Panc1 (cell line): ENCODE measurements around the gene CPNE4.

Experiments
- POLR2AphosphoS5 ChIP-seq: IDR thresholded peaks from 2 replicates; pipeline ENCODE4 v1.6.1; 2012; ENCODE audit warnings: mild to moderate bottlenecking, low read depth, low read length, moderate library complexity
- TF ChIP-seq, protein P1 (sequence below): fragments of 450-650 bp; IDR thresholded peaks from 2 replicates; pipeline ENCODE4 v1.5.1; 2017; ENCODE audit warnings: mild to moderate bottlenecking

DNA sequence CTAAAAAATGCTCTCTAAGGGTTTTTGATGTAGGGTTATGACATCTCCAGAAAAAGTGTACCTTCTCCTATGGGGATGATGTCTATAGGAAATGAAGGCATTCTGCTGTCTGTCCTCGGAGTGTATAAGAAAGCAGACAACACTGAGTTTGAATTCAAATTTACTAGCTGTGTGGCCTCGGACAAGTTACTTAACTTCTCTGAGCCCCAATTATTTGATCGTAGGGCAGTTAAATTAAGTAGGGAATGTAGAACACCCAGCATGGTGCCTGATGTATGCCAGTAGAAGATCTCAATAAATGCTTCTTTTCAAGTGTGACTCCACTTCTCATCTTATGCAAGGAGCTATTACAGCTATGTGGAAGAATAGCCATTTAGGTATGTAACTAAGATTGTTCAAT, 184.6 kb downstream of the CPNE4 start:
- TF ChIP-seq, protein P1, sequence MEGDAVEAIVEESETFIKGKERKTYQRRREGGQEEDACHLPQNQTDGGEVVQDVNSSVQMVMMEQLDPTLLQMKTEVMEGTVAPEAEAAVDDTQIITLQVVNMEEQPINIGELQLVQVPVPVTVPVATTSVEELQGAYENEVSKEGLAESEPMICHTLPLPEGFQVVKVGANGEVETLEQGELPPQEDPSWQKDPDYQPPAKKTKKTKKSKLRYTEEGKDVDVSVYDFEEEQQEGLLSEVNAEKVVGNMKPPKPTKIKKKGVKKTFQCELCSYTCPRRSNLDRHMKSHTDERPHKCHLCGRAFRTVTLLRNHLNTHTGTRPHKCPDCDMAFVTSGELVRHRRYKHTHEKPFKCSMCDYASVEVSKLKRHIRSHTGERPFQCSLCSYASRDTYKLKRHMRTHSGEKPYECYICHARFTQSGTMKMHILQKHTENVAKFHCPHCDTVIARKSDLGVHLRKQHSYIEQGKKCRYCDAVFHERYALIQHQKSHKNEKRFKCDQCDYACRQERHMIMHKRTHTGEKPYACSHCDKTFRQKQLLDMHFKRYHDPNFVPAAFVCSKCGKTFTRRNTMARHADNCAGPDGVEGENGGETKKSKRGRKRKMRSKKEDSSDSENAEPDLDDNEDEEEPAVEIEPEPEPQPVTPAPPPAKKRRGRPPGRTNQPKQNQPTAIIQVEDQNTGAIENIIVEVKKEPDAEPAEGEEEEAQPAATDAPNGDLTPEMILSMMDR = no peak
- no peak for TF ChIP-seq POLR2AphosphoS5
